GM23338 (cell line): ENCODE results near the gene ZNF687.

Source experiments
- CREB1 ChIP-seq: fragments of 250-450 bp; sonication (Bioruptor Pico); IDR thresholded peaks from 2 replicates; pipeline ENCODE4 v1.5.0; 2020; ENCODE audit warnings: low read depth, mild to moderate bottlenecking, moderate library complexity
- EZH2 ChIP-seq: fragments of 200-600 bp; sonication (generic); IDR thresholded peaks from one replicate; pipeline ENCODE4 v1.8.0; 2017; ENCODE audit warnings: antibody characterized with exemption, mild to moderate bottlenecking, low read depth; ENCODE audit not compliant: unreplicated experiment
- EZH2phosphoT487 ChIP-seq: fragments of 200-600 bp; sonication (generic); IDR thresholded peaks from one replicate; pipeline ENCODE4 v1.8.1; 2018; ENCODE audit warnings: antibody characterized with exemption; ENCODE audit not compliant: unreplicated experiment
- JUNB ChIP-seq: IDR thresholded peaks from one replicate; pipeline ENCODE4 v1.6.1; 2016; ENCODE audit warnings: antibody characterized with exemption; ENCODE audit not compliant: unreplicated experiment
- NANOG ChIP-seq: IDR thresholded peaks from 2 replicates; pipeline ENCODE4 v1.6.1; 2016; ENCODE audit warnings: antibody characterized with exemption, borderline replicate concordance
- POLR2AphosphoS5 ChIP-seq: IDR thresholded peaks from 2 replicates; pipeline ENCODE4 v1.6.1; 2016; ENCODE audit warnings: antibody characterized with exemption, low read depth
- STAT1 ChIP-seq: IDR thresholded peaks from one replicate; pipeline ENCODE4 v1.6.1; 2016; ENCODE audit warnings: antibody characterized with exemption; ENCODE audit not compliant: unreplicated experiment
- ZNF114 ChIP-seq: fragments of 250-450 bp; sonication (Bioruptor Pico); IDR thresholded peaks from 2 replicates; pipeline ENCODE4 v1.5.0; 2020; ENCODE audit warnings: mild to moderate bottlenecking, moderate library complexity
- ZNF331 ChIP-seq: fragments of 250-450 bp; sonication (Bioruptor Pico); IDR thresholded peaks from 2 replicates; pipeline ENCODE4 v1.5.0; 2020; ENCODE audit warnings: low read depth, mild to moderate bottlenecking, moderate library complexity
- TF ChIP-seq, protein P1 (sequence below), 2 experiments: fragments of 200-600 bp in 1 of 2; sonication (generic) in 1 of 2; conservative IDR thresholded peaks; 2 replicates each; pipeline versions ENCODE4 v1.5.1 to v1.6.1; 2016 to 2017; ENCODE audit warnings: antibody characterized with exemption in 2 of 2, low read depth in 2 of 2, mild to moderate bottlenecking in 2 of 2, moderate library complexity in 1 of 2
- TF ChIP-seq, protein P2 (sequence below): IDR thresholded peaks from one replicate; pipeline ENCODE4 v1.6.1; 2018; ENCODE audit warnings: antibody characterized with exemption; ENCODE audit not compliant: unreplicated experiment
- TF ChIP-seq, protein P3 (sequence below): IDR thresholded peaks from 2 replicates; pipeline ENCODE4 v1.6.1; 2016; ENCODE audit warnings: antibody characterized with exemption
- TF ChIP-seq, protein P4 (sequence below): fragments of 250-450 bp; sonication (Bioruptor Pico); IDR thresholded peaks from 2 replicates; pipeline ENCODE4 v1.5.0; 2020; ENCODE audit warnings: mild to moderate bottlenecking, moderate library complexity

DNA sequence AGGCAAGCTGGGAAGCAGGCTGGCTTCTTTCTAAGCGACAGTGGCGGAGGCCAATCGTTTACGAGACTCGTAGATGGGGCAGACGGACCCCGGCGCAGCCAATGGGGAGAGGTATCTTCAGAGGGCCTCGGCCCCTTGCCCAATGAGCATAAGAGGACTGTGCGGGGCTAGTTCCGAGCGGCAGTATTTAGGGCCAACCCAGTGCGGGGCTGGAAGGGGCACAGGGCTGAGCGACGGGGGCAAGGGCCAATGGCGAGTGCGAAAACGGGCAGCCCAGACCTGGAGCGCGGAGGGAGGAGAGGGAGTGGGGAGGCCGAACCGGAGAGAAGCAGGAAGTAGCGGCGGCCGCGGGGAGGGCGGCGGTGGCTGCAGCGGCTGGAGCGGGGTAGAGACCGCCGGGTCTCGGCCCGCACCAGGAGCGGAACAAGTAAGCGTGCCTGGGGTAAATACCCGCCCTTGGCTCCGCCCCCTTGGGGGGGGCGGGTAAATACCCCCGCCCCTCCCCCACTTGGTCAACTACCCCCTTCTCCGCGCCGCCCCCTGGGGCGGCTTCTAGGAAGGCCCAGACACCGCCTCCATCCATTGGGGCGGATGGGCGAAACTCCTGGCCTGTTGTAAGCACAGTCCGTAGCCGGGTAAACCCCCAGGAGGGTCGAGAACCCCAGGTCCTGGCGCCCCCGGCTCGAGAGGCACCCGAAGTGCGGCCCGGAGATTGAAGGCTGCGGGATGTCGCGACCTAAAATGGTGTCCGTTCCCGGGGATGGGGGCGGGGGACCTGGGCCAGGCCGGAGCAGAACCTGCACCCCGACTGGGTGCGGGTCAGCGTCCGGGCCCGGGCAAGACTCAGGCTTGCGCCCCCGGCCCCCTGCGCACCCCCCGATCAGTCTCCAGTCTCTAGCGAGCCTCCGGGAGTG, at the start of gene ZNF687:
- TF ChIP-seq, protein P1, sequence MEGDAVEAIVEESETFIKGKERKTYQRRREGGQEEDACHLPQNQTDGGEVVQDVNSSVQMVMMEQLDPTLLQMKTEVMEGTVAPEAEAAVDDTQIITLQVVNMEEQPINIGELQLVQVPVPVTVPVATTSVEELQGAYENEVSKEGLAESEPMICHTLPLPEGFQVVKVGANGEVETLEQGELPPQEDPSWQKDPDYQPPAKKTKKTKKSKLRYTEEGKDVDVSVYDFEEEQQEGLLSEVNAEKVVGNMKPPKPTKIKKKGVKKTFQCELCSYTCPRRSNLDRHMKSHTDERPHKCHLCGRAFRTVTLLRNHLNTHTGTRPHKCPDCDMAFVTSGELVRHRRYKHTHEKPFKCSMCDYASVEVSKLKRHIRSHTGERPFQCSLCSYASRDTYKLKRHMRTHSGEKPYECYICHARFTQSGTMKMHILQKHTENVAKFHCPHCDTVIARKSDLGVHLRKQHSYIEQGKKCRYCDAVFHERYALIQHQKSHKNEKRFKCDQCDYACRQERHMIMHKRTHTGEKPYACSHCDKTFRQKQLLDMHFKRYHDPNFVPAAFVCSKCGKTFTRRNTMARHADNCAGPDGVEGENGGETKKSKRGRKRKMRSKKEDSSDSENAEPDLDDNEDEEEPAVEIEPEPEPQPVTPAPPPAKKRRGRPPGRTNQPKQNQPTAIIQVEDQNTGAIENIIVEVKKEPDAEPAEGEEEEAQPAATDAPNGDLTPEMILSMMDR (conservative IDR thresholded peaks at IDR 0.05; ENCODE audit: low read depth in 2 of 2), result no peak
- no peak for TF ChIP-seq EZH2
- TF ChIP-seq, protein P2, sequence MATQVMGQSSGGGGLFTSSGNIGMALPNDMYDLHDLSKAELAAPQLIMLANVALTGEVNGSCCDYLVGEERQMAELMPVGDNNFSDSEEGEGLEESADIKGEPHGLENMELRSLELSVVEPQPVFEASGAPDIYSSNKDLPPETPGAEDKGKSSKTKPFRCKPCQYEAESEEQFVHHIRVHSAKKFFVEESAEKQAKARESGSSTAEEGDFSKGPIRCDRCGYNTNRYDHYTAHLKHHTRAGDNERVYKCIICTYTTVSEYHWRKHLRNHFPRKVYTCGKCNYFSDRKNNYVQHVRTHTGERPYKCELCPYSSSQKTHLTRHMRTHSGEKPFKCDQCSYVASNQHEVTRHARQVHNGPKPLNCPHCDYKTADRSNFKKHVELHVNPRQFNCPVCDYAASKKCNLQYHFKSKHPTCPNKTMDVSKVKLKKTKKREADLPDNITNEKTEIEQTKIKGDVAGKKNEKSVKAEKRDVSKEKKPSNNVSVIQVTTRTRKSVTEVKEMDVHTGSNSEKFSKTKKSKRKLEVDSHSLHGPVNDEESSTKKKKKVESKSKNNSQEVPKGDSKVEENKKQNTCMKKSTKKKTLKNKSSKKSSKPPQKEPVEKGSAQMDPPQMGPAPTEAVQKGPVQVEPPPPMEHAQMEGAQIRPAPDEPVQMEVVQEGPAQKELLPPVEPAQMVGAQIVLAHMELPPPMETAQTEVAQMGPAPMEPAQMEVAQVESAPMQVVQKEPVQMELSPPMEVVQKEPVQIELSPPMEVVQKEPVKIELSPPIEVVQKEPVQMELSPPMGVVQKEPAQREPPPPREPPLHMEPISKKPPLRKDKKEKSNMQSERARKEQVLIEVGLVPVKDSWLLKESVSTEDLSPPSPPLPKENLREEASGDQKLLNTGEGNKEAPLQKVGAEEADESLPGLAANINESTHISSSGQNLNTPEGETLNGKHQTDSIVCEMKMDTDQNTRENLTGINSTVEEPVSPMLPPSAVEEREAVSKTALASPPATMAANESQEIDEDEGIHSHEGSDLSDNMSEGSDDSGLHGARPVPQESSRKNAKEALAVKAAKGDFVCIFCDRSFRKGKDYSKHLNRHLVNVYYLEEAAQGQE, result no peak
- TF ChIP-seq, protein P3, sequence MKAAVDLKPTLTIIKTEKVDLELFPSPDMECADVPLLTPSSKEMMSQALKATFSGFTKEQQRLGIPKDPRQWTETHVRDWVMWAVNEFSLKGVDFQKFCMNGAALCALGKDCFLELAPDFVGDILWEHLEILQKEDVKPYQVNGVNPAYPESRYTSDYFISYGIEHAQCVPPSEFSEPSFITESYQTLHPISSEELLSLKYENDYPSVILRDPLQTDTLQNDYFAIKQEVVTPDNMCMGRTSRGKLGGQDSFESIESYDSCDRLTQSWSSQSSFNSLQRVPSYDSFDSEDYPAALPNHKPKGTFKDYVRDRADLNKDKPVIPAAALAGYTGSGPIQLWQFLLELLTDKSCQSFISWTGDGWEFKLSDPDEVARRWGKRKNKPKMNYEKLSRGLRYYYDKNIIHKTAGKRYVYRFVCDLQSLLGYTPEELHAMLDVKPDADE, result no peak
- TF ChIP-seq POLR2AphosphoS5, result peak; percentile 65
- no peak for TF ChIP-seq EZH2phosphoT487
- TF ChIP-seq STAT1, result no peak
- TF ChIP-seq JUNB, result no peak
- no peak for TF ChIP-seq ZNF114 (CRISPR knock-in tag)
- no peak for TF ChIP-seq NANOG
- TF ChIP-seq CREB1 (CRISPR knock-in tag), result peak; percentile 81
- no peak for TF ChIP-seq ZNF331 (CRISPR knock-in tag)
- TF ChIP-seq, protein P4, sequence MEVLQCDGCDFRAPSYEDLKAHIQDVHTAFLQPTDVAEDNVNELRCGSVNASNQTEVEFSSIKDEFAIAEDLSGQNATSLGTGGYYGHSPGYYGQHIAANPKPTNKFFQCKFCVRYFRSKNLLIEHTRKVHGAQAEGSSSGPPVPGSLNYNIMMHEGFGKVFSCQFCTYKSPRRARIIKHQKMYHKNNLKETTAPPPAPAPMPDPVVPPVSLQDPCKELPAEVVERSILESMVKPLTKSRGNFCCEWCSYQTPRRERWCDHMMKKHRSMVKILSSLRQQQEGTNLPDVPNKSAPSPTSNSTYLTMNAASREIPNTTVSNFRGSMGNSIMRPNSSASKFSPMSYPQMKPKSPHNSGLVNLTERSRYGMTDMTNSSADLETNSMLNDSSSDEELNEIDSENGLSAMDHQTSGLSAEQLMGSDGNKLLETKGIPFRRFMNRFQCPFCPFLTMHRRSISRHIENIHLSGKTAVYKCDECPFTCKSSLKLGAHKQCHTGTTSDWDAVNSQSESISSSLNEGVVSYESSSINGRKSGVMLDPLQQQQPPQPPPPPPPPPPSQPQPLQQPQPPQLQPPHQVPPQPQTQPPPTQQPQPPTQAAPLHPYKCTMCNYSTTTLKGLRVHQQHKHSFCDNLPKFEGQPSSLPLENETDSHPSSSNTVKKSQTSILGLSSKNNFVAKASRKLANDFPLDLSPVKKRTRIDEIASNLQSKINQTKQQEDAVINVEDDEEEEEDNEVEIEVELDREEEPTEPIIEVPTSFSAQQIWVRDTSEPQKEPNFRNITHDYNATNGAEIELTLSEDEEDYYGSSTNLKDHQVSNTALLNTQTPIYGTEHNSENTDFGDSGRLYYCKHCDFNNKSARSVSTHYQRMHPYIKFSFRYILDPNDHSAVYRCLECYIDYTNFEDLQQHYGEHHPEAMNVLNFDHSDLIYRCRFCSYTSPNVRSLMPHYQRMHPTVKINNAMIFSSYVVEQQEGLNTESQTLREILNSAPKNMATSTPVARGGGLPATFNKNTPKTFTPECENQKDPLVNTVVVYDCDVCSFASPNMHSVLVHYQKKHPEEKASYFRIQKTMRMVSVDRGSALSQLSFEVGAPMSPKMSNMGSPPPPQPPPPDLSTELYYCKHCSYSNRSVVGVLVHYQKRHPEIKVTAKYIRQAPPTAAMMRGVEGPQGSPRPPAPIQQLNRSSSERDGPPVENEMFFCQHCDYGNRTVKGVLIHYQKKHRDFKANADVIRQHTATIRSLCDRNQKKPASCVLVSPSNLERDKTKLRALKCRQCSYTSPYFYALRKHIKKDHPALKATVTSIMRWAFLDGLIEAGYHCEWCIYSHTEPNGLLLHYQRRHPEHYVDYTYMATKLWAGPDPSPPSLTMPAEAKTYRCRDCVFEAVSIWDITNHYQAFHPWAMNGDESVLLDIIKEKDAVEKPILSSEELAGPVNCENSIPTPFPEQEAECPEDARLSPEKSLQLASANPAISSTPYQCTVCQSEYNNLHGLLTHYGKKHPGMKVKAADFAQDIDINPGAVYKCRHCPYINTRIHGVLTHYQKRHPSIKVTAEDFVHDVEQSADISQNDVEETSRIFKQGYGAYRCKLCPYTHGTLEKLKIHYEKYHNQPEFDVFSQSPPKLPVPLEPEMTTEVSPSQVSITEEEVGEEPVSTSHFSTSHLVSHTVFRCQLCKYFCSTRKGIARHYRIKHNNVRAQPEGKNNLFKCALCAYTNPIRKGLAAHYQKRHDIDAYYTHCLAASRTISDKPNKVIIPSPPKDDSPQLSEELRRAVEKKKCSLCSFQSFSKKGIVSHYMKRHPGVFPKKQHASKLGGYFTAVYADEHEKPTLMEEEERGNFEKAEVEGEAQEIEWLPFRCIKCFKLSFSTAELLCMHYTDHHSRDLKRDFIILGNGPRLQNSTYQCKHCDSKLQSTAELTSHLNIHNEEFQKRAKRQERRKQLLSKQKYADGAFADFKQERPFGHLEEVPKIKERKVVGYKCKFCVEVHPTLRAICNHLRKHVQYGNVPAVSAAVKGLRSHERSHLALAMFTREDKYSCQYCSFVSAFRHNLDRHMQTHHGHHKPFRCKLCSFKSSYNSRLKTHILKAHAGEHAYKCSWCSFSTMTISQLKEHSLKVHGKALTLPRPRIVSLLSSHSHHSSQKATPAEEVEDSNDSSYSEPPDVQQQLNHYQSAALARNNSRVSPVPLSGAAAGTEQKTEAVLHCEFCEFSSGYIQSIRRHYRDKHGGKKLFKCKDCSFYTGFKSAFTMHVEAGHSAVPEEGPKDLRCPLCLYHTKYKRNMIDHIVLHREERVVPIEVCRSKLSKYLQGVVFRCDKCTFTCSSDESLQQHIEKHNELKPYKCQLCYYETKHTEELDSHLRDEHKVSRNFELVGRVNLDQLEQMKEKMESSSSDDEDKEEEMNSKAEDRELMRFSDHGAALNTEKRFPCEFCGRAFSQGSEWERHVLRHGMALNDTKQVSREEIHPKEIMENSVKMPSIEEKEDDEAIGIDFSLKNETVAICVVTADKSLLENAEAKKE (CRISPR knock-in tag), result no peak
